HG02970 (cell line): ENCODE measurements around the gene MDK.

Experiments
- ATAC-seq: cut with Tn5 transposase; IDR thresholded peaks from one replicate; pipeline ENCODE4 v1.9.1; 2021; ENCODE audit warnings: mild to moderate bottlenecking, moderate library complexity, moderate number of reproducible peaks; ENCODE audit not compliant: unreplicated experiment, low FRiP score

Gene MDK

GRCh38 chr11:46347637-46348311 lies 33.7 kb upstream of the MDK start:
- ATAC-seq = no peak

GRCh38 chr11:46348566-46349401 lies 32.7 kb upstream of the MDK start:
- no peak for ATAC-seq

GRCh38 chr11:46350695-46351094 lies 30.8 kb upstream of the MDK start:
- ATAC-seq = no peak

GRCh38 chr11:46351148-46351547 lies 30.3 kb upstream of the MDK start:
- ATAC-seq = no peak

GRCh38 chr11:46351606-46352005 lies 29.9 kb upstream of the MDK start:
- ATAC-seq = no peak

- no peak for ATAC-seq
Measured at GRCh38 chr11:46352063-46352841, 29.2 kb upstream of the MDK start.

GRCh38 chr11:46353698-46354097 lies 27.8 kb upstream of the MDK start:
- ATAC-seq = no peak

- no peak for ATAC-seq
Measured at GRCh38 chr11:46356924-46357482, 24.5 kb upstream of the MDK start.

GRCh38 chr11:46357483-46357936 lies 24.0 kb upstream of the MDK start:
- no peak for ATAC-seq

GRCh38 chr11:46359953-46360352 lies 21.5 kb upstream of the MDK start:
- no peak for ATAC-seq

GRCh38 chr11:46360878-46361277 lies 20.6 kb upstream of the MDK start:
- no peak for ATAC-seq

- no peak for ATAC-seq
Measured at GRCh38 chr11:46361283-46362155, 19.9 kb upstream of the MDK start.

GRCh38 chr11:46362156-46363030 lies 19.1 kb upstream of the MDK start:
- ATAC-seq = no peak

GRCh38 chr11:46363031-46363407 lies 18.4 kb upstream of the MDK start:
- ATAC-seq = no peak

- no peak for ATAC-seq
Measured at GRCh38 chr11:46363455-46364005, 17.9 kb upstream of the MDK start.

GRCh38 chr11:46364056-46364455 lies 17.4 kb upstream of the MDK start:
- ATAC-seq = no peak

GRCh38 chr11:46364791-46365190 lies 16.7 kb upstream of the MDK start:
- ATAC-seq = no peak

GRCh38 chr11:46366260-46366659 lies 15.2 kb upstream of the MDK start:
- ATAC-seq = no peak
